H9 (cell line): ENCODE measurements around the gene TBCB. TPM values are rescaled to one million over a fixed set of nuclear protein-coding genes. Genes with fewer than 3 reads are reported as not detected.

Source experiments
- DNase-seq: peaks from one replicate; pipeline ENCODE4 v3.0.0-alpha.2; 2017
- H2AFZ ChIP-seq: one replicate; pipeline ENCODE4 v1.6.1; 2013; ENCODE audit warnings: mild to moderate bottlenecking, low read length, control low read depth, moderate library complexity
- H2AK5ac ChIP-seq: 2 replicates; pipeline ENCODE4 v1.6.1; 2013; ENCODE audit warnings: low read length, control low read depth, mixed read lengths; ENCODE audit not compliant: insufficient read length
- H2BK120ac ChIP-seq: one replicate; pipeline ENCODE4 v1.6.1; 2013; ENCODE audit warnings: low read depth, mild to moderate bottlenecking, low read length, control low read depth, inconsistent platforms; ENCODE audit not compliant: poor library complexity, severe bottlenecking
- H2BK12ac ChIP-seq: 2 replicates; pipeline ENCODE4 v1.6.1; 2013; ENCODE audit warnings: low read length, control low read depth, mixed read lengths, low read depth; ENCODE audit not compliant: insufficient read length
- H2BK15ac ChIP-seq: 2 replicates; pipeline ENCODE4 v1.6.1; 2013; ENCODE audit warnings: low read depth, low read length, control low read depth
- H2BK20ac ChIP-seq: one replicate; pipeline ENCODE4 v1.6.1; 2013; ENCODE audit warnings: low read depth, mild to moderate bottlenecking, low read length, control low read depth, inconsistent platforms; ENCODE audit not compliant: poor library complexity, severe bottlenecking
- H2BK5ac ChIP-seq: 2 replicates; pipeline ENCODE4 v1.6.1; 2013; ENCODE audit warnings: low read length, control low read depth, mixed read lengths; ENCODE audit not compliant: insufficient read length
- H3K14ac ChIP-seq: 2 replicates; pipeline ENCODE4 v1.6.1; 2013; ENCODE audit warnings: low read length, control low read depth; ENCODE audit not compliant: insufficient read depth
- H3K18ac ChIP-seq: 2 replicates; pipeline ENCODE4 v1.6.1; 2013; ENCODE audit warnings: low read depth, mild to moderate bottlenecking, mixed read lengths, low read length, control low read depth; ENCODE audit not compliant: insufficient read length
- H3K23ac ChIP-seq: 2 replicates; pipeline ENCODE4 v1.6.1; 2013; ENCODE audit warnings: low read length, control low read depth, mixed read lengths, low read depth; ENCODE audit not compliant: insufficient read length
- H3K23me2 ChIP-seq: 2 replicates; pipeline ENCODE4 v1.6.1; 2013; ENCODE audit warnings: low read depth, mild to moderate bottlenecking, mixed read lengths, low read length, control low read depth; ENCODE audit not compliant: insufficient read length, poor library complexity, severe bottlenecking
- H3K27ac ChIP-seq: 2 replicates; pipeline ENCODE4 v1.5.1; 2013; ENCODE audit warnings: low read length, control low read depth, mixed read lengths, low read depth; ENCODE audit not compliant: insufficient read length
- H3K27me3 ChIP-seq: 2 replicates; pipeline ENCODE4 v1.6.1; 2013; ENCODE audit warnings: low read length, control low read depth, inconsistent platforms; ENCODE audit not compliant: insufficient read depth
- H3K4ac ChIP-seq: 2 replicates; pipeline ENCODE4 v1.6.1; 2013; ENCODE audit warnings: low read depth, mild to moderate bottlenecking, control low read depth, inconsistent platforms, low read length, moderate library complexity
- H3K4me1 ChIP-seq: 2 replicates; pipeline ENCODE4 v1.6.1; 2013; ENCODE audit warnings: low read length, control low read depth, inconsistent platforms; ENCODE audit not compliant: insufficient read depth
- H3K4me2 ChIP-seq: 2 replicates; pipeline ENCODE4 v1.6.1; 2013; ENCODE audit warnings: low read length, control low read depth, mixed read lengths; ENCODE audit not compliant: insufficient read length, insufficient read depth
- H3K56ac ChIP-seq: 2 replicates; pipeline ENCODE4 v1.6.1; 2013; ENCODE audit warnings: low read depth, mild to moderate bottlenecking, mixed read lengths, low read length, control low read depth; ENCODE audit not compliant: insufficient read length
- H3K79me1 ChIP-seq: 2 replicates; pipeline ENCODE4 v1.6.1; 2013; ENCODE audit warnings: low read depth, mild to moderate bottlenecking, moderate library complexity, low read length, control low read depth, inconsistent platforms; ENCODE audit not compliant: insufficient read depth, poor library complexity, severe bottlenecking
- H3K79me2 ChIP-seq: 2 replicates; pipeline ENCODE4 v1.6.1; 2013; ENCODE audit warnings: low read length, control low read depth, inconsistent platforms; ENCODE audit not compliant: insufficient read depth
- H3K9ac ChIP-seq: 2 replicates; pipeline ENCODE4 v1.6.1; 2013; ENCODE audit warnings: low read length, control low read depth, mixed read lengths; ENCODE audit not compliant: insufficient read length; ENCODE audit errors: extremely low read depth
- H3K9me3 ChIP-seq: one replicate; pipeline ENCODE4 v1.6.1; 2013; ENCODE audit warnings: low read depth, low read length, inconsistent platforms; ENCODE audit not compliant: control insufficient read depth
- H3T11ph ChIP-seq: one replicate; pipeline ENCODE4 v1.6.1; 2013; ENCODE audit warnings: mild to moderate bottlenecking, low read length, control low read depth, inconsistent platforms
- H4K20me1 ChIP-seq: one replicate; pipeline ENCODE4 v1.6.1; 2013; ENCODE audit not compliant: control insufficient read depth, insufficient read length, insufficient read depth
- H4K5ac ChIP-seq: 2 replicates; pipeline ENCODE4 v1.6.1; 2013; ENCODE audit warnings: low read depth, mild to moderate bottlenecking, mixed read lengths, low read length, control low read depth; ENCODE audit not compliant: insufficient read length
- H4K8ac ChIP-seq: replicated peaks from 2 replicates; pipeline ENCODE4 v1.6.1; 2013; ENCODE audit warnings: low read length, control low read depth, mixed read lengths, low read depth; ENCODE audit not compliant: insufficient read length
- H4K91ac ChIP-seq: 2 replicates; pipeline ENCODE4 v1.6.1; 2013; ENCODE audit warnings: low read depth, mild to moderate bottlenecking, moderate library complexity, mixed read lengths, low read length, control low read depth; ENCODE audit not compliant: insufficient read length
- H3K27ac Mint-ChIP-seq, 3 experiments: 2 replicates in 2 of 3; 3 replicates in 1 of 3; pipeline ENCODE4 v1.8.0; 2020 to 2021; ENCODE audit warnings: mixed read lengths in 3 of 3, mild to moderate bottlenecking in 1 of 3, moderate library complexity in 1 of 3
- H3K27me3 Mint-ChIP-seq: 2 replicates; pipeline ENCODE4 v1.8.0; 2021; ENCODE audit warnings: low read depth, mild to moderate bottlenecking, moderate library complexity, mixed read lengths
- H3K36me3 Mint-ChIP-seq, 3 experiments: 2 replicates in 2 of 3; 3 replicates in 1 of 3; pipeline ENCODE4 v1.8.0; 2020 to 2021; ENCODE audit warnings: low read depth in 3 of 3, mixed read lengths in 3 of 3; ENCODE audit not compliant: insufficient read depth in 1 of 3
- H3K4me1 Mint-ChIP-seq, 2 experiments: 2 replicates each; pipeline ENCODE4 v1.8.0; 2020; ENCODE audit warnings: mixed read lengths in 2 of 2
- H3K4me3 Mint-ChIP-seq, 2 experiments: 2 replicates in 1 of 2; 3 replicates in 1 of 2; pipeline ENCODE4 v1.8.0; 2020 to 2021; ENCODE audit warnings: mild to moderate bottlenecking in 2 of 2, mixed read lengths in 2 of 2, moderate library complexity in 1 of 2
- H3K9me3 Mint-ChIP-seq, 2 experiments: 2 replicates in 1 of 2; 3 replicates in 1 of 2; pipeline ENCODE4 v1.8.0; 2020; ENCODE audit warnings: mild to moderate bottlenecking in 2 of 2, mixed read lengths in 2 of 2, moderate library complexity in 1 of 2
- WGBS: extraction: QIAGEN DNeasy Blood & Tissue Kit; methylation state at CpG from one replicate; pipeline ENCODE4 v1.1.7; 2013; ENCODE audit warnings: missing lambda C conversion rate, low lambda C conversion rate, mixed read lengths; ENCODE audit not compliant: insufficient read length; ENCODE audit errors: extremely low coverage; 5-methylcytosine and 5-hydroxymethylcytosine counted together
- total RNA-seq: library from RNA; stranded (reverse); gene quantifications from 2 replicates; pipeline ENCODE4 v1.2.1, GENCODE V29; 2021
- TF ChIP-seq, protein P1 (sequence below): fragments of 200-600 bp; sonication (generic); conservative IDR thresholded peaks from 3 replicates; pipeline ENCODE4 v1.8.0; 2021; ENCODE audit warnings: antibody characterized with exemption, mild to moderate bottlenecking

The TBCB gene
- total RNA-seq, 1 experiment from 2014 or later, result 216 TPM

- no peaks in the 10 kb centered on the region for H3K4me1 ChIP-seq
- H4K91ac ChIP-seq, result no peak within 1 kb of the TSS
- H2BK20ac ChIP-seq, result no peak within 1 kb of the TSS
- no peak within 1 kb of the TSS for H2AFZ ChIP-seq
- H3K4ac ChIP-seq, result no peak within 1 kb of the TSS
- no peak within 1 kb of the TSS for H3K56ac ChIP-seq
- H2BK120ac ChIP-seq, result no peak within 1 kb of the TSS
- H3K27ac ChIP-seq, result no peak within 1 kb of the TSS
- DNase-seq, result peak; percentile 98
- H3K14ac ChIP-seq, result peak within 1 kb of the TSS; percentile 83
- H3K4me2 ChIP-seq, result peak within 1 kb of the TSS; percentile 81
- H2BK5ac ChIP-seq, result no peak within 1 kb of the TSS
- Mint-ChIP-seq H3K9me3 (no peaks in the 10 kb centered on the region; a peak in 2 of 5 replicates), H3K36me3 (peaks cover 16 to 27% (median 26%) of the 10 kb centered on the region in 3 experiments; a peak in 6 of 7 replicates), H3K4me1 (peaks cover 15 to 21% of the 10 kb centered on the region in 2 experiments), H3K4me3 (peak within 1 kb of the TSS; percentile 96 to 99), H3K27ac (peak within 1 kb of the TSS; percentile 96 to 99 (median 98)), H3K27me3 (peaks cover 2% of the 10 kb centered on the region; the same call in 1 of the 2 replicates)
- no peak within 1 kb of the TSS for H3K23ac ChIP-seq
- no peak within 1 kb of the TSS for H4K5ac ChIP-seq
- H4K8ac ChIP-seq, result no peak within 1 kb of the TSS
- no peak within 1 kb of the TSS for H2BK15ac ChIP-seq
- H3K18ac ChIP-seq, result peak within 1 kb of the TSS; percentile 73
- no peaks in the 10 kb centered on the region for H3K9me3 ChIP-seq
- H3K9ac ChIP-seq, result peak within 1 kb of the TSS; percentile 87
- H3T11ph ChIP-seq, result no peak within 1 kb of the TSS
- no peak within 1 kb of the TSS for H2AK5ac ChIP-seq
- H2BK12ac ChIP-seq, result no peak within 1 kb of the TSS
- TF ChIP-seq, protein P1, sequence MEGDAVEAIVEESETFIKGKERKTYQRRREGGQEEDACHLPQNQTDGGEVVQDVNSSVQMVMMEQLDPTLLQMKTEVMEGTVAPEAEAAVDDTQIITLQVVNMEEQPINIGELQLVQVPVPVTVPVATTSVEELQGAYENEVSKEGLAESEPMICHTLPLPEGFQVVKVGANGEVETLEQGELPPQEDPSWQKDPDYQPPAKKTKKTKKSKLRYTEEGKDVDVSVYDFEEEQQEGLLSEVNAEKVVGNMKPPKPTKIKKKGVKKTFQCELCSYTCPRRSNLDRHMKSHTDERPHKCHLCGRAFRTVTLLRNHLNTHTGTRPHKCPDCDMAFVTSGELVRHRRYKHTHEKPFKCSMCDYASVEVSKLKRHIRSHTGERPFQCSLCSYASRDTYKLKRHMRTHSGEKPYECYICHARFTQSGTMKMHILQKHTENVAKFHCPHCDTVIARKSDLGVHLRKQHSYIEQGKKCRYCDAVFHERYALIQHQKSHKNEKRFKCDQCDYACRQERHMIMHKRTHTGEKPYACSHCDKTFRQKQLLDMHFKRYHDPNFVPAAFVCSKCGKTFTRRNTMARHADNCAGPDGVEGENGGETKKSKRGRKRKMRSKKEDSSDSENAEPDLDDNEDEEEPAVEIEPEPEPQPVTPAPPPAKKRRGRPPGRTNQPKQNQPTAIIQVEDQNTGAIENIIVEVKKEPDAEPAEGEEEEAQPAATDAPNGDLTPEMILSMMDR, result peak; percentile 42; the same call in 2 of the 3 replicates
- H3K79me2 ChIP-seq, result no peaks in the 10 kb centered on the region
- WGBS, result no CpG with 5 or more reads among the region's 75 CpGs
- no peaks in the 10 kb centered on the region for H4K20me1 ChIP-seq
- H3K27me3 ChIP-seq, result no peaks in the 10 kb centered on the region
- H3K23me2 ChIP-seq, result peaks cover 4% of the 10 kb centered on the region
- no peaks in the 10 kb centered on the region for H3K79me1 ChIP-seq
Observed at GRCh38 chr19:36139473-36140303, 24.4 kb downstream of the TBCB start, which contains the start of gene CAPNS1. TSS of gene CAPNS1 (plus strand) at chr19:36140066. CDS start at chr19:36141012, 946 bp downstream.
